NCI-H128 (cell line): ENCODE data around the gene AGPS.
"Not testable (repeated sequence)": the region's sequence is repeated elsewhere in the genome, so short reads cannot be mapped to it uniquely, and the experiment has no call there.

Source experiments
- DNase-seq: peaks from one replicate; lab custom pipeline; 2025; ENCODE audit not compliant: unreplicated experiment; lab: John Stamatoyannopoulos, UW

The AGPS gene

GRCh38 chr2:177385151-177385550 is 7.4 kb upstream of the AGPS start:
- DNase-seq, result no peak

GRCh38 chr2:177391822-177392372 is 676 bp upstream of the AGPS start:
- no peak for DNase-seq

GRCh38 chr2:177393203-177393755 is 706 bp downstream of the AGPS start:
- no peak for DNase-seq

- no peak for DNase-seq
Measured at GRCh38 chr2:177393824-177394593, 1.4 kb downstream of the AGPS start.

GRCh38 chr2:177394594-177394973 is 2.0 kb downstream of the AGPS start:
- DNase-seq, result no peak

GRCh38 chr2:177395351-177396065 is 2.9 kb downstream of the AGPS start:
- no peak for DNase-seq

- DNase-seq, result no peak
Measured at GRCh38 chr2:177396703-177397460, 4.3 kb downstream of the AGPS start.

- no peak for DNase-seq
Measured at GRCh38 chr2:177397481-177398289, 5.1 kb downstream of the AGPS start.

- no peak for DNase-seq
Measured at GRCh38 chr2:177398290-177398683, 5.7 kb downstream of the AGPS start.

GRCh38 chr2:177398791-177399190 is 6.2 kb downstream of the AGPS start:
- DNase-seq, result no peak

- DNase-seq, result no peak
Measured at GRCh38 chr2:177399376-177399775, 6.8 kb downstream of the AGPS start.

- no peak for DNase-seq
Measured at GRCh38 chr2:177400337-177400923, 7.9 kb downstream of the AGPS start.

- DNase-seq, result no peak
Measured at GRCh38 chr2:177402096-177402495, 9.5 kb downstream of the AGPS start.

- DNase-seq, result no peak
Measured at GRCh38 chr2:177403838-177404237, 11.3 kb downstream of the AGPS start.

GRCh38 chr2:177404243-177404642 is 11.7 kb downstream of the AGPS start:
- no peak for DNase-seq

- no peak for DNase-seq
Measured at GRCh38 chr2:177405029-177405692, 12.6 kb downstream of the AGPS start.

GRCh38 chr2:177406182-177406581 is 13.6 kb downstream of the AGPS start:
- DNase-seq, result no peak

- no peak for DNase-seq
Measured at GRCh38 chr2:177407031-177407430, 14.5 kb downstream of the AGPS start.

- not testable (repeated sequence) for DNase-seq
Measured at GRCh38 chr2:177410629-177411028, 18.1 kb downstream of the AGPS start.
